H1 (cell line): ENCODE data around the gene R3HCC1L. TPM values are rescaled to one million over a fixed set of nuclear protein-coding genes. Genes with fewer than 3 reads are reported as not detected.

Experiments
- CTCF ChIA-PET: fragments of 300-600 bp; sonication (Branson Sonifier 250); formaldehyde crosslinking; loops from one replicate; lab custom pipeline; 2021; ENCODE audit not compliant: partially characterized antibody; lab: Charles Lee
- POLR2A ChIA-PET: fragments of 300-600 bp; sonication (Branson Sonifier 250); formaldehyde crosslinking; loops from one replicate; lab custom pipeline; 2021; ENCODE audit warnings: inconsistent platforms; ENCODE audit not compliant: partially characterized antibody; lab: Charles Lee
- DNase-seq, 2 experiments: peaks; one replicate each; pipeline versions ENCODE4 v3.0.0 to v3.0.0-alpha.2; 2010 to 2022; ENCODE audit warnings: low spot score in 2 of 2, low read depth in 1 of 2, mixed read lengths in 1 of 2
- FAIRE-seq: peaks from 2 replicates; lab custom pipeline; 2011; peaks lifted over from hg19 to GRCh38; lab: Jason Lieb, UNC
- H2AFZ ChIP-seq: 2 replicates; pipeline ENCODE4 v1.8.1; 2012; ENCODE audit warnings: low read length, inconsistent platforms
- H2AK5ac ChIP-seq: 2 replicates; pipeline ENCODE4 v1.6.1; 2013; ENCODE audit warnings: low read depth, low read length
- H2BK120ac ChIP-seq: replicated peaks from 2 replicates; pipeline ENCODE3; 2013; ENCODE audit warnings: low read depth, low read length, inconsistent platforms
- H2BK12ac ChIP-seq: 2 replicates; pipeline ENCODE4 v1.6.1; 2013; ENCODE audit warnings: low read depth, low read length
- H2BK15ac ChIP-seq: 2 replicates; pipeline ENCODE4 v1.6.1; 2013; ENCODE audit warnings: low read length
- H2BK20ac ChIP-seq: 2 replicates; pipeline ENCODE4 v1.6.1; 2013; ENCODE audit warnings: low read length
- H2BK5ac ChIP-seq: 2 replicates; pipeline ENCODE4 v1.6.1; 2013; ENCODE audit warnings: low read depth, low read length
- H3K14ac ChIP-seq: 2 replicates; pipeline ENCODE4 v1.6.1; 2013; ENCODE audit warnings: inconsistent platforms; ENCODE audit not compliant: insufficient read length
- H3K18ac ChIP-seq: 2 replicates; pipeline ENCODE4 v1.6.1; 2013; ENCODE audit warnings: low read length; ENCODE audit errors: extremely low read depth
- H3K23ac ChIP-seq: 2 replicates; pipeline ENCODE4 v1.6.1; 2013; ENCODE audit warnings: inconsistent platforms; ENCODE audit not compliant: insufficient read length
- H3K23me2 ChIP-seq: 2 replicates; pipeline ENCODE4 v1.6.1; 2013; ENCODE audit warnings: low read depth, low read length
- H3K27ac ChIP-seq: 2 replicates; pipeline ENCODE4 v1.6.1; 2011; ENCODE audit warnings: low read depth, low read length, inconsistent platforms
- H3K27me3 ChIP-seq, 4 experiments: replicated peaks in 1 of 4; 1 replicate in 1 of 4; 2 replicates in 3 of 4; pipeline versions ENCODE4 v1.6.1 to v1.8.1; 2011 to 2013; ENCODE audit warnings: low read length in 3 of 4, mild to moderate bottlenecking in 3 of 4, inconsistent platforms in 2 of 4, mixed read lengths in 2 of 4, moderate library complexity in 1 of 4; ENCODE audit not compliant: control insufficient read depth in 3 of 4, insufficient read depth in 3 of 4; ENCODE audit errors: extremely low read depth in 1 of 4
- H3K36me3 ChIP-seq, 4 experiments: 2 replicates each; pipeline versions ENCODE4 v1.6.1 to v1.8.1; 2011 to 2013; ENCODE audit warnings: mild to moderate bottlenecking in 4 of 4, low read length in 3 of 4, moderate library complexity in 2 of 4, control low read depth in 1 of 4, inconsistent platforms in 1 of 4; ENCODE audit not compliant: insufficient read depth in 4 of 4, control insufficient read depth in 2 of 4
- H3K4ac ChIP-seq: replicated peaks from 2 replicates; pipeline ENCODE3; 2013; ENCODE audit warnings: low read length, low read depth, mixed read lengths, inconsistent platforms; ENCODE audit not compliant: insufficient read length
- H3K4me1 ChIP-seq, 4 experiments: replicated peaks in 1 of 4; 1 replicate in 1 of 4; 2 replicates in 3 of 4; pipeline versions ENCODE4 v1.6.1 to v1.8.1; 2011 to 2013; ENCODE audit warnings: low read length in 3 of 4, inconsistent platforms in 2 of 4, mixed read lengths in 1 of 4; ENCODE audit not compliant: insufficient read depth in 4 of 4, control insufficient read depth in 3 of 4
- H3K4me2 ChIP-seq, 2 experiments: 2 replicates each; pipeline versions ENCODE4 v1.6.1 to v1.8.1; 2011 to 2013; ENCODE audit warnings: low read depth in 2 of 2, low read length in 2 of 2, control low read depth in 1 of 2, inconsistent platforms in 1 of 2, mild to moderate bottlenecking in 1 of 2; ENCODE audit not compliant: insufficient read depth in 1 of 2
- H3K4me3 ChIP-seq, 4 experiments: fragments of 200-600, 300-600 bp in 1 of 4; sonication (generic), shearing (Covaris generic), sonication (Bioruptor Twin) in 1 of 4; 2 replicates each; pipeline versions ENCODE4 v1.5.1 to v1.8.1; 2011 to 2016; ENCODE audit warnings: low read length in 4 of 4, low read depth in 3 of 4, control low read depth in 2 of 4, inconsistent platforms in 2 of 4, mild to moderate bottlenecking in 2 of 4, mixed read lengths in 1 of 4, moderate library complexity in 1 of 4; ENCODE audit not compliant: insufficient read depth in 2 of 4; ENCODE audit errors: extremely low read depth in 1 of 4
- H3K56ac ChIP-seq: replicated peaks from 2 replicates; pipeline ENCODE3; 2013; ENCODE audit warnings: low read depth, mild to moderate bottlenecking, mixed read lengths, low read length, inconsistent platforms; ENCODE audit not compliant: insufficient read length
- H3K79me1 ChIP-seq: 2 replicates; pipeline ENCODE4 v1.6.1; 2013; ENCODE audit warnings: low read depth, low read length, control low read depth
- H3K79me2 ChIP-seq, 2 experiments: 2 replicates each; pipeline versions ENCODE4 v1.6.1 to v1.8.1; 2012 to 2013; ENCODE audit warnings: low read length in 2 of 2, mild to moderate bottlenecking in 2 of 2, inconsistent platforms in 1 of 2; ENCODE audit not compliant: insufficient read depth in 2 of 2, control insufficient read depth in 1 of 2
- H3K9ac ChIP-seq, 4 experiments: replicated peaks in 1 of 4; 1 replicate in 1 of 4; 2 replicates in 3 of 4; pipeline versions ENCODE4 v1.6.1 to v1.8.1; 2011 to 2013; ENCODE audit warnings: low read depth in 3 of 4, low read length in 3 of 4, control low read depth in 2 of 4, mild to moderate bottlenecking in 2 of 4, moderate library complexity in 2 of 4, inconsistent platforms in 1 of 4; ENCODE audit errors: extremely low read depth in 1 of 4
- H3K9me3 ChIP-seq, 2 experiments: 2 replicates each; pipeline versions ENCODE4 v1.6.1 to v1.8.1; 2012 to 2013; ENCODE audit warnings: mild to moderate bottlenecking in 2 of 2, moderate library complexity in 2 of 2, control low read depth in 1 of 2, inconsistent platforms in 1 of 2, low read depth in 1 of 2, low read length in 1 of 2, mixed read lengths in 1 of 2; ENCODE audit not compliant: insufficient read depth in 2 of 2
- H4K20me1 ChIP-seq, 2 experiments: replicated peaks in 1 of 2; 2 replicates each; pipeline versions ENCODE3 to v1.8.1; 2011 to 2013; ENCODE audit warnings: inconsistent platforms in 2 of 2, low read length in 2 of 2, mild to moderate bottlenecking in 1 of 2; ENCODE audit not compliant: insufficient read depth in 2 of 2, control insufficient read depth in 1 of 2
- H4K5ac ChIP-seq: 2 replicates; pipeline ENCODE4 v1.6.1; 2013; ENCODE audit warnings: low read length, low read depth, mixed read lengths, inconsistent platforms; ENCODE audit not compliant: insufficient read length
- H4K8ac ChIP-seq: 2 replicates; pipeline ENCODE4 v1.8.0; 2013; ENCODE audit warnings: mild to moderate bottlenecking, moderate library complexity, low read length, inconsistent platforms; ENCODE audit not compliant: insufficient read depth; ENCODE audit errors: extremely low read depth
- H4K91ac ChIP-seq: replicated peaks from 2 replicates; pipeline ENCODE3; 2013; ENCODE audit warnings: low read length, mixed read lengths, inconsistent platforms; ENCODE audit not compliant: insufficient read length
- ASH2L ChIP-seq: fragments of 200-600, 300-600 bp; sonication (generic); IDR thresholded peaks from one replicate; pipeline ENCODE4 v1.7.1; 2017; ENCODE audit warnings: low read length
- BACH1 ChIP-seq: IDR thresholded peaks from 2 replicates; pipeline ENCODE4 v1.6.1; 2012; ENCODE audit warnings: low read length, improper control_type of control experiment
- CHD1 ChIP-seq: IDR thresholded peaks from 2 replicates; pipeline ENCODE4 v1.6.1; 2012; ENCODE audit warnings: low read depth, low read length, improper control_type of control experiment
- GTF2F1 ChIP-seq: IDR thresholded peaks from 2 replicates; pipeline ENCODE4 v1.6.1; 2012; ENCODE audit warnings: low read depth, low read length, improper control_type of control experiment, borderline replicate concordance
- HDAC2 ChIP-seq, 2 experiments: fragments of 300-600 bp in 1 of 2; sonication (generic) in 1 of 2; IDR thresholded peaks; 2 replicates each; pipeline ENCODE4 v1.6.1; 2011 to 2012; ENCODE audit warnings: low read depth in 2 of 2, low read length in 2 of 2, mild to moderate bottlenecking in 2 of 2, moderate library complexity in 2 of 2, borderline replicate concordance in 1 of 2, inconsistent platforms in 1 of 2
- HDAC6 ChIP-seq: IDR thresholded peaks from one replicate; pipeline ENCODE4 v1.7.1; 2012; ENCODE audit warnings: low read depth, mild to moderate bottlenecking, inconsistent platforms, low read length, moderate library complexity
- JUN ChIP-seq: IDR thresholded peaks from 2 replicates; pipeline ENCODE4 v1.6.1; 2011; ENCODE audit warnings: low read depth, mild to moderate bottlenecking, improper control_type of control experiment, low read length
- JUND ChIP-seq: IDR thresholded peaks from 2 replicates; pipeline ENCODE4 v1.6.1; 2011; ENCODE audit warnings: mild to moderate bottlenecking, improper control_type of control experiment, low read length
- KDM4A ChIP-seq: IDR thresholded peaks from one replicate; pipeline ENCODE4 v1.7.1; 2012; ENCODE audit warnings: low read depth, mild to moderate bottlenecking, moderate library complexity, low read length, inconsistent platforms; ENCODE audit not compliant: severe bottlenecking
- MAFK ChIP-seq: IDR thresholded peaks from 2 replicates; pipeline ENCODE4 v1.6.1; 2012; ENCODE audit warnings: low read depth, mild to moderate bottlenecking, improper control_type of control experiment, low read length
- POU5F1 ChIP-seq: IDR thresholded peaks from 2 replicates; pipeline ENCODE4 v1.6.1; 2011; ENCODE audit warnings: low read depth, mild to moderate bottlenecking, low read length, moderate library complexity
- SIX5 ChIP-seq: IDR thresholded peaks from 2 replicates; pipeline ENCODE4 v1.6.1; 2011; ENCODE audit warnings: mild to moderate bottlenecking, low read depth, low read length
- SP4 ChIP-seq: IDR thresholded peaks from 2 replicates; pipeline ENCODE4 v1.6.1; 2012; ENCODE audit warnings: low read length, inconsistent platforms
- SUZ12 ChIP-seq: fragments of 200-600 bp; sonication (generic); IDR thresholded peaks from 2 replicates; pipeline ENCODE4 v1.6.1; 2012; ENCODE audit warnings: mild to moderate bottlenecking, inconsistent platforms, low read length, moderate library complexity, mixed read lengths
- TCF12 ChIP-seq: IDR thresholded peaks from 2 replicates; pipeline ENCODE4 v1.6.1; 2011; ENCODE audit warnings: low read depth, mild to moderate bottlenecking, low read length
- WGBS, 2 experiments: shearing (Covaris generic) in 1 of 2; methylation state at CpG; one replicate each; pipeline versions ENCODE4 v1.1.6 to v1.1.7; 2013 to 2015; ENCODE audit warnings: low lambda C conversion rate in 2 of 2, mixed read lengths in 2 of 2, inconsistent platforms in 1 of 2, low coverage in 1 of 2, missing lambda C conversion rate in 1 of 2; ENCODE audit not compliant: insufficient replicate concordance in 2 of 2, insufficient coverage in 1 of 2, insufficient read length in 1 of 2; ENCODE audit errors: extremely low coverage in 1 of 2, missing lambda C conversion rate in 1 of 2; 5-methylcytosine and 5-hydroxymethylcytosine counted together
- polyA plus RNA-seq, 7 experiments: library from polyadenylated mRNA; depleted of rRNA in 3 of 7; stranded (reverse) in 5 of 7; unstranded in 2 of 7; fragments of >200 nt in 5 of 7; fragments of 200-250 nt in 2 of 7; gene quantifications; 1 replicate in 5 of 7; 2 replicates in 1 of 7; 4 replicates in 1 of 7; pipeline versions ENCODE4 v1.2.1 to v1.2.3, GENCODE V29; 2011 to 2013; ENCODE audit warnings: missing spikeins in 2 of 7, mixed read lengths in 2 of 7
- total RNA-seq: library from RNA; stranded (reverse); fragmentation: NEBNext Ultra II Directional; extraction: Animal tissue kit (Norgen Biotek cat#: 25700); gene quantifications from 2 replicates; pipeline ENCODE4 v1.2.1, GENCODE V29; 2021

The R3HCC1L gene
- total and polyA plus RNA-seq, 2 of the 8 experiments (the other 6 are each of a cell fraction or from before 2014, with no cell fraction given) = 6.9 to 13.9 TPM

- no peak overlapping the region for H4K91ac ChIP-seq
- no peak for TF ChIP-seq POU5F1
- TF ChIP-seq SIX5 = no peak
- TF ChIP-seq SP4 = no peak
- TF ChIP-seq KDM4A = no peak
- no peak for TF ChIP-seq ASH2L
- TF ChIP-seq MAFK = peak; percentile 19; the same call in 1 of the 2 replicates
- TF ChIP-seq BACH1 = peak; percentile 37; the same call in 1 of the 2 replicates
- TF ChIP-seq TCF12 = no peak
- no peak for TF ChIP-seq JUND
- TF ChIP-seq GTF2F1 = no peak
- TF ChIP-seq CHD1 = no peak
- TF ChIP-seq SUZ12 = no peak
- TF ChIP-seq HDAC2 (IDR thresholded peaks at IDR 0.05; ENCODE audit: borderline replicate concordance in 1 of 2, low read depth in 2 of 2, low read length in 2 of 2) = no peak
- no peak for TF ChIP-seq JUN
- no peak for TF ChIP-seq HDAC6
- no peak overlapping the region for H2BK20ac ChIP-seq
- H2AFZ ChIP-seq = no peak overlapping the region
- peaks cover 2% of the 10 kb centered on the region for H3K23me2 ChIP-seq
- DNase-seq (no peak), FAIRE-seq (no peak)
- no peak overlapping the region for H3K9ac ChIP-seq
- peaks cover 6 to 10% of the 10 kb centered on the region in 2 experiments; a peak in 3 of 4 replicates for H3K9me3 ChIP-seq
- H2BK5ac ChIP-seq = no peak overlapping the region
- no peaks in the 10 kb centered on the region for H3K27me3 ChIP-seq
- no peak overlapping the region for H2BK15ac ChIP-seq
- H4K8ac ChIP-seq = no peak overlapping the region
- 74% methylated on average over 3 of the region's 3 CpGs; no CpG with 5 or more reads in 1 of the 2 experiments for WGBS, 2 experiments
- POLR2A ChIA-PET = no interaction called here
- H2AK5ac ChIP-seq = no peak overlapping the region
- no peaks in the 10 kb centered on the region for H3K36me3 ChIP-seq
- peaks cover 0 to 3% of the 10 kb centered on the region in 2 experiments for H4K20me1 ChIP-seq
- H2BK12ac ChIP-seq = no peak overlapping the region
- no peak overlapping the region for H3K23ac ChIP-seq
- H3K4ac ChIP-seq = no peak overlapping the region
- no peak overlapping the region for H3K18ac ChIP-seq
- CTCF ChIA-PET = interaction anchor here (0.6 to 0.8 kb wide), 2 partner anchors 10 to 20 kb away, joined by 3 to 4 read pairs; no protein-coding TSS in a partner anchor
- no peaks in the 10 kb centered on the region for H3K79me1 ChIP-seq
- no peak overlapping the region for H3K4me3 ChIP-seq
- no peak overlapping the region for H2BK120ac ChIP-seq
- H4K5ac ChIP-seq = no peak overlapping the region
- no peak overlapping the region for H3K56ac ChIP-seq
- no peak overlapping the region for H3K4me2 ChIP-seq
- peaks cover 0 to 3% (median 0%) of the 10 kb centered on the region in 4 experiments; a peak in 1 of 7 replicates for H3K4me1 ChIP-seq
- no peak overlapping the region for H3K14ac ChIP-seq
- H3K27ac ChIP-seq = no peak overlapping the region
- H3K79me2 ChIP-seq = peaks cover 0 to 14% of the 10 kb centered on the region in 2 experiments; a peak in 2 of 4 replicates
These were observed 2.8 kb upstream of the R3HCC1L start for GRCh38 chr10:98131619-98132018.
